GM19238 (cell line): ENCODE results near the gene CFAP65.

Source experiments
- DNase-seq: peaks from one replicate; pipeline ENCODE4 v3.0.0; 2011; ENCODE audit warnings: low spot score; ENCODE audit not compliant: insufficient read length

CFAP65 gene

GRCh38 chr2:218992196-218992595 lies 49.1 kb downstream of the CFAP65 start:
- no peak for DNase-seq

DNA sequence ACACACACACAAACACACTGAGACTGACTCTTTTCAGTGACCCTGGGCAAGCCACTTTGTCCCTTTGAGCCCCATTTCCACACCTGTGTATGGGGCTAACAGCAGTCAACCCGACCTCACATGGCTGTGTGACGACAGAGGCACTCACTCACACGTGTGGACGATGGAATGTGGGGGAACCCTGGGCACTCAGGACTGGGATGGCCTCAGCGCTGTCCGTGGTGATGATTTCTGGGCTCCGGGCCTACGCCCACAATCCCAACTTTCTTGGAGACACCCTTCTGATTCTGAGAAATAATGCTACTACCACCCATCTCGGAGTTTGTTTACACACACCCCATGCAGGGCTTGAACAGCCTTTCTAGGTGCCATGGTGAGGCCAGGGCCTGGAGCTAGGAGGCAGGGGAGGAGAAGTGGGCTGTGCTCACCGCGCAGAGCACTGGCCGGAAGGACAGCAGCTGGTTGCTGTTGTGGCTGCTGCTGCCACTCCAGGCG lies 49.6 kb downstream of the CFAP65 start:
- no peak for DNase-seq

GRCh38 chr2:218990612-218991011 lies 50.7 kb downstream of the CFAP65 start:
- DNase-seq, result no peak

DNA sequence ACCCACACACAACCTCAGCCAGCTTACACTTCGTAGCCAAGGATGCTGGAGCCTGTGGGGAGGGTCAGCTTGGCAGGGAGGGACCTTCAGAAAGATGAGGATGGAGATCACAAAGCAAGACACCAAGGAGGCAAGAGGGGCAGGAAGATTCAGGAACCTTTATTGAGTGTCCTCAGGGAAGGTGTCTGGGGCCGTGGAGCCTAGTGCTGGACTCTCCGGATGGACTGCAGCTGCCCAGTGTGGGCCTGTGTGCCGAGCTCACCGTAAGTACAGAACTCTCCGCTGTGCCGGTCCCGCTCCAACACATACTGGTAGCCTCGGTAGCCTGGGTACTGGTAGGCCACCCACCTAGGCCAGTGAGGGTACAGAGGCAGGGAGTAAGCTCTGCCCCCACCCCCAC lies 51.3 kb downstream of the CFAP65 start:
- DNase-seq, result no peak

DNA sequence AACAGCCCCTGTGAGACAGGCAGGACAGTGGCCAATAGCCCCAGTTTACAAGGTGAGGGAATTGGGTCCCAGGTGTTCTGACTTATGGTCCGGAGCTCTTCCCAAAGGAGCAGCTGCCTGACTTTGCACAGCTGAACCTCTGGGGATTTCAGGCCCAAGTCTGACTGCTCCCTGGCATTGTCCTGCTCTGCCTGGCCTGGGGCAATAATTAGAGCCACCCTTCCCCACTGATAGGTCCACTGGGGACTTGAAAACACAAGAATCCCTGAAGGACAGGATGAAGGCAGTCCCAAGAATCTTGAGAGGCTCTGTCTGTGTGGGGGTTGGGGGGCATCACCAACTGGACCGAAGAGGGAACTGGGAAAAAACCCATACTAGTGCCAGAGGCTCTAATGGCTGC lies 52.7 kb downstream of the CFAP65 start:
- no peak for DNase-seq

GRCh38 chr2:218988164-218988563 lies 53.2 kb downstream of the CFAP65 start:
- no peak for DNase-seq

DNA sequence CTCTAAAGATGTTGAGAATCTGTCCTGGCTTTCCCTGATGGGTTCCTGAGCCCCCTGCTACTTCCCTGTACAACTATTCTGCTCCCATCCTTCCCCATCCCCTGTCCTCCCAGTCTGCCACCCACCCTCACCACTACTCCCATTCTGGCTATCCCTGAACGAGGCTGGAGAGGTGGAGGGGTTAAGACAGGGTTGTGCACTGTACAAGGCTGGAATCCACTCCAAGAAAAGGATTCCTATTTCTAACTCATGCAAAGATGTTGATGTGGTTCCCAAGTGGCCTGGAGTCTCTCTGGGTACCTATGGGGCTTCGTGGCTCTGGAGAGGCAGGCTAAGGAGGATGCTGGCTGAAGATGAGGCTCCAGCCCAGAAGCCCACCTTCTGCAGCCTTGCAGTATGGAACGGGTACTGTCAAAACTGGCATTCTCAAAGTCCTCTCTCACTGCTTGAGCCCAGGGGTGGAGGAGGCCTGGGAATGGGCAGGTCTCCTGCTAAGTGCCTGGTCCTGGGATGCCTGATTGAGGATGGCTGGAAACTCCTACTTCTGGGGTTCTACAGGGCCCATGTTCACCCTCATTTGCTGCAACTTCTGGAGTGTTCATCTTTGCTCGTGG lies 55.1 kb downstream of the CFAP65 start:
- DNase-seq, result no peak

DNA sequence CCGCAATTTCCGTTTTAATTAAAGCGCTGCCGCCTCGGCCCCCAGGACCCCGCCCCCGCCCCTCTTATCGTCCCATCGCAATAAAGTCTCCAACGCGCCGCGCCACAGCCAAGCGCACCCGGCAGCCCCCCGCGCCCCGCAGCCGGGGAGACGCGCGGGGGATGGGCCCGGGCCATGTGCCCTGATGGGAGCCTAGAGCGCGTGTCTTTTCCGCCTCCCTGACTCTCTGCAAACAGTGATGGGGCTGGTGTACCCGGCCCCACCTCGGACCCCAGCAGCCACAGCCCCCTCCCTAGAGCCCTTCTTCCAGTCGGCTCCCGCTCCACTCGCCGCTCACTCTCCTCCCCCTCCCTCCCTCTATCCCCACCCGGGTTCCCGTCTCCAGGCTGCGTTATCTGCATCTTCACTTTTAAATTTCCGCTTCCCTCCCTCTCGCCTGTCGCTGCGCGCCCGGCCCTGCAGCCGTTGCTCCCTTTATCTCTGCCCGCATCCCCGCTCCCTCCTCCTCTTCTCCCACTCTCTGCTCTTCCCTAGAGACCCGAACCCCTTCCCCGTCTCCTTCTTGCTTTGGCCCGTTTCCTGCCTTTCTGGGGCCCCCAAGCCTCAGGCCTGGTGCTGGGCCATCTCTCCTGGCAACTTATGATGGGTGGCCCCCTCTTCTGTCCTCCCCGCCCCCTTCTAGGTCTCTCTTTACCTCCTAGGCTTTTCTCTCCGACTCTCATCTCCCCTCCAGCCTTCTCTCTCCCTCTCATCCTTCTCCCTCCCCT lies 55.8 kb downstream of the CFAP65 start:
- DNase-seq, result no peak

- no peak for DNase-seq
Observed at GRCh38 chr2:218985021-218985324, 56.3 kb downstream of the CFAP65 start, which contains the start of gene FEV. Gene FEV, minus strand, starts transcription at chr2:218985184. Its CDS starts 109 bp downstream, at chr2:218985075.

GRCh38 chr2:218984239-218985020 lies 56.9 kb downstream of the CFAP65 start:
- DNase-seq, result no peak

GRCh38 chr2:218983934-218984238 lies 57.4 kb downstream of the CFAP65 start:
- no peak for DNase-seq

- DNase-seq, result no peak
Observed at GRCh38 chr2:218983263-218983933, 57.9 kb downstream of the CFAP65 start.

- no peak for DNase-seq
Observed at GRCh38 chr2:218982586-218983262, 58.6 kb downstream of the CFAP65 start.

DNA sequence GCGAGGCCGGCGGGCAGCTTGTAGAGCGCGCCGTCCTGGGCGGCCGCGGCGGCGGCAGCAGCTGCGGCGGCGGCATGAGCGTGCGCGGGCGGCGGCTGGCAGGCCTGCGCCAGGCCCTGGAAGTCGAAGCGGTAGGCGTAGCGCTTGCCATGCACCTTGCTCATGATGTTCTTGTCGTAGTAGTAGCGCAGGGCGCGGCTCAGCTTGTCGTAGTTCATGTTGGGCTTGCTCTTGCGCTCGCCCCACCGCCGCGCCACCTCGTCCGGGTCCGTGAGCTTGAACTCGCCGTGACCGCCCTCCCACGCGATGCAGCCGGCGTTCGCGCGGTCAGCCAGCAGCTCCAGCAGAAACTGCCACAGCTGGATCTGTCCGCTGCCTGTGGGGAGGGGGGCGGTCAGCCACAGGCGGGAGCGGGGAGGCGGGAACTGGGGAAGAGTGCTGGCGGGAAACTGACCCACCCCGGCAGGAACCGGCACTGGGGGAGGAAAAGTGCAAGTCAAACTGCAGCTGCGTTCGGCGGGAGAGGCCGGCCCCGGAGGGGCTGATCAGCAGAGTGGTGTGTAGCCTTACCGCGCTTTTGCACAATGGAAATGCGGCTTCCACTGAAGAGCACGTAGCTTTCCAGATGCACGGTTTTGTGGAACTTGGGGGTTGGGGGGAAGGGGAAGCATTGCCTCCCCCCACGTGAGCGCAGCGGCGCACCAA lies 59.3 kb downstream of the CFAP65 start:
- DNase-seq, result no peak

- no peak for DNase-seq
Observed at GRCh38 chr2:218981390-218981880, 59.9 kb downstream of the CFAP65 start.

DNA sequence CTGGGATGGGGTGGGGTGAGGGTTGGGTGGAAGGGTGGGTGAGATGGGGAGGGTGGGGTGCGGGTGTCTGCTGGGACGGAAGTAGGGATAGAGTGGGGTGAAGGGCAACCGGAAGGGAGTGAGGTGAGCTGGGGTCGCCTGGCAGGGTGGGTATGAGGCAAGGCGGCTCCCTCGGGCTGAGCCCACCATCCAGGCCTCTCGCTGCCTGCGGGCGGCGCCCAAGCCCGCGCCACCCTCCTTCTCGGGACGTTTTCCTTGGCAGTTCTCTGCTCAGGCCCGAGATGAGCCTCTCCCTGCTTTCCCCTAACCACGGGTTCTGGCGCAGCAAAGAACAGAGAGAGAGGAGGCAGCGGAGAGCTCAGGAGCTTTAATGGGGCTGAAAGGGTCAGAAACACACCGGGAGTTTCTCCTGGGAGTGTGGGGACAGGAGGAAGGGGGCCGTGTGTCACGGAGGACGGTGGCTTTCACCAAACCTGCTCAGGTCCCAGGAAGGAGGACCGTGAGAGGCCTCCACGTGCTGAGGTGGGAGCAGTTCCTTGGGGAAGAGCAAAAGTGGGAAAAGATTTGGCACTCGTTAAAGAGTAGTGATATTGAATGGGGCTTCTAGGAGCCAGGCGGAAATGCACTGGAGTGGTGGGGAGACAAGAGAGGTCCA lies 60.5 kb downstream of the CFAP65 start:
- no peak for DNase-seq

- DNase-seq, result peak; percentile 84
Observed at GRCh38 chr2:218979846-218980734, 61.2 kb downstream of the CFAP65 start.

DNA sequence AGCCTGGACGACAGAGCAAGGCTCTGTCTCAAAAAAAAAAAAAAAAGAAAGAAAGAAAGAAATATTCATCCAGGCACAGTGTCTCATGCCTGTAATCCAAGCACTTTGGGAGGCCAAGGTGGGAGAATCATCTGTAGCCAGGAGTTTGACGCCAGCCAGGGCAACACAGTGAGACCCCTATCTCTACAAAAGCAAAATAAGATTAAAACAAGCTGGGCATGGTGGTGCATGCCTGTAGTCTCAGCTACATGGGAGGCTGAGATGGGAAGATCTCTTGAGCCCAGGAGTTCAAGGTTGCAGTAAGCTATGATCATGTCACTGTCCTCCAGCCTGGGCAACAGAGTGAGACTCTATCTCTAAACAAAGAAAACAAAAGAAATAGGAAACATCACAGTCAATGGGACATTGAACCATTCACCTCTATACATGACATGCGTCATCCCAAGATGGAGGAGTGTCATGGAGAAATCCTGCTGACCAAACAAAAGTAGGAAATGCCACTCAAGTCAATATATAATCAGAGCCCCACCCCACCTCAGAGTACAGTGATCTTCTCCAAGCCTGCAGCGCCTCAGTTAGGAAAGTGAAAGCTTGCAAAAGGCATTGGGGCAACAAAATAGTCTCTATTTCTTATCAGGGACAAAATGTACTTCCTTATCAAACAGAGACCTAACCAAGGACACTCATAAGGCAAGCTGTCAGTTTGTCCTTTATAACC lies 66.1 kb downstream of the CFAP65 start:
- no peak for DNase-seq
